PC-9 (cell line): ENCODE results near the gene MRPL27.

Source experiments
- EZH2 ChIP-seq: fragments of 200-600 bp; sonication (generic); IDR thresholded peaks from 2 replicates; pipeline ENCODE4 v1.8.0; 2017; ENCODE audit warnings: antibody characterized with exemption, low read depth
- TF ChIP-seq, protein P1 (sequence below): fragments of 200-600 bp; sonication (generic); conservative IDR thresholded peaks from 2 replicates; pipeline ENCODE4 v1.6.1; 2017; ENCODE audit warnings: mixed run types, antibody characterized with exemption, mild to moderate bottlenecking, moderate library complexity

GRCh38 chr17:50396261-50397110, 23.5 kb upstream of the MRPL27 start:
- TF ChIP-seq, protein P1, sequence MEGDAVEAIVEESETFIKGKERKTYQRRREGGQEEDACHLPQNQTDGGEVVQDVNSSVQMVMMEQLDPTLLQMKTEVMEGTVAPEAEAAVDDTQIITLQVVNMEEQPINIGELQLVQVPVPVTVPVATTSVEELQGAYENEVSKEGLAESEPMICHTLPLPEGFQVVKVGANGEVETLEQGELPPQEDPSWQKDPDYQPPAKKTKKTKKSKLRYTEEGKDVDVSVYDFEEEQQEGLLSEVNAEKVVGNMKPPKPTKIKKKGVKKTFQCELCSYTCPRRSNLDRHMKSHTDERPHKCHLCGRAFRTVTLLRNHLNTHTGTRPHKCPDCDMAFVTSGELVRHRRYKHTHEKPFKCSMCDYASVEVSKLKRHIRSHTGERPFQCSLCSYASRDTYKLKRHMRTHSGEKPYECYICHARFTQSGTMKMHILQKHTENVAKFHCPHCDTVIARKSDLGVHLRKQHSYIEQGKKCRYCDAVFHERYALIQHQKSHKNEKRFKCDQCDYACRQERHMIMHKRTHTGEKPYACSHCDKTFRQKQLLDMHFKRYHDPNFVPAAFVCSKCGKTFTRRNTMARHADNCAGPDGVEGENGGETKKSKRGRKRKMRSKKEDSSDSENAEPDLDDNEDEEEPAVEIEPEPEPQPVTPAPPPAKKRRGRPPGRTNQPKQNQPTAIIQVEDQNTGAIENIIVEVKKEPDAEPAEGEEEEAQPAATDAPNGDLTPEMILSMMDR, result no peak
- no peak for TF ChIP-seq EZH2
